Measurements from ENCODE around the gene SPATA13.

SPATA13 gene

DNA sequence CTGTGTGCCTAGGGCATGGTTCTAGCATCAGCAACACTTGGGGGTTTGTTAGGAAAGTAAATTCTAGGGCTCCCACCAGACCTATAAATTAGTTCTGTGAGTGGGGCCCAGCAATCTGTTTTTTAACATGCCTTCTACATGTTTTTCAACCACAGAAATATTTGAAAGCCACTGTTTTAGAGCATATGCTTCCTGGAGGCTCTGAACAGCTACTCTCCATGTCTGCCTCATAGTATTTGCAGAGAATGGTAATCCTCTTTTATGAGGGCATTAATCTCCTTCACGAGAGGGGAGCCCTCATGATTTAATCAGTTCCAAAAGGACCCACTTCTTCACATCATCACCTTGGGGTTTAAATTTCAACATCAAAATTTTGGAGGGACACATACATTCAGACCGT lies 6.0 kb downstream of the SPATA13 start:
- in situ Hi-C loops (cut with MboI; ENCODE audit: low sequenced_read_pairs), result no loop called here

DNA sequence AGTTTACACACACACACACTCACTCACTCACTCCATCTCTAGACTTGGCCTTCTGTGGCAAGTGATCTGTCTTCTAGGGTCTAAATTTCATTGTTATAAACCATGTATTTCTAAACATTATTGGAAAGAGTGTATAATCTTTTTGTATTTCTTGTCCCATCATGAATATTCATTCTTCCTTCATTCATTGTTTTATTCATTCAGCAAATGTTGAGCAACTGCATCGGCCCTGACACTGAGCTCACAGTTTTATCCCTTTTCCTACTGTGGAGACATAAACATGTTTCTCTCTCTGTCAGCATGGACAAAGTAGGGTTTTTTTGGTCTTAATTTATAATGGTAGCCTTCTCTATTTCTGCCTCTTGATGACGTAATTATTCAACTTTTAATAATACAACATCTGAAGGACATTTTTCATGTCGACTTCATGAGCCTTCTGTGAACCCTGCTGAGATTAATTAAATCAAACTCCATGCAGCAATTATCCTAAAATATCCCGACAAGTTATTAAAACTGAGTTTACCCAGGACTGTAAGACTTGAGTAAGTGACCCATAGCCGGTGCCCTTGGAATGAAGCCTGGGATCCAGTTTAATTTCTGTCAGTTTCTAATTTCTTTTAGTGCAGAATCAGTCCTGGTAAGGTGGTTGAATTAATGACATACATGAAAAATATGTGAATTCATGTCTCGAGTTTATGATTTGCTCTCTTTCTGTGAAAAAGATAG lies 7.3 kb downstream of the SPATA13 start:
- in situ Hi-C loops (cut with MboI; ENCODE audit: low sequenced_read_pairs), result no loop called here

DNA sequence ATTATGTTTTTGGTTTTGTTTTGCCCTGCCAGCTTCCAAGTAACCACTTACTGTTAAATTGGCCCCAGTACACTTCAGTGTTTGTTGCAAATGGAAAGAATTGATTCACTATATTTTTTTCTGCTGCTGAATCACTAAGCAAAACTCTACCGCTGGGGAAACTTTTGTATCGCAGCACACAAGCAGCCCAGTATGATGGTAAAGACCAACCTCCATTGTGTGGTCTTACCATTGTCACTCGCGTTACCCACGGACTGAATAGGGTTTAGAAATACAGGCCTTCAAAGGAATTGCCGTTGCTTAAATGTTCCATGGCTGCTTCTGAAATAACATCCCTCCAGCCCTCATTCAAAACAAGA lies 7.9 kb downstream of the SPATA13 start:
- in situ Hi-C loops (cut with MboI; ENCODE audit: low sequenced_read_pairs), result no loop called here

DNA sequence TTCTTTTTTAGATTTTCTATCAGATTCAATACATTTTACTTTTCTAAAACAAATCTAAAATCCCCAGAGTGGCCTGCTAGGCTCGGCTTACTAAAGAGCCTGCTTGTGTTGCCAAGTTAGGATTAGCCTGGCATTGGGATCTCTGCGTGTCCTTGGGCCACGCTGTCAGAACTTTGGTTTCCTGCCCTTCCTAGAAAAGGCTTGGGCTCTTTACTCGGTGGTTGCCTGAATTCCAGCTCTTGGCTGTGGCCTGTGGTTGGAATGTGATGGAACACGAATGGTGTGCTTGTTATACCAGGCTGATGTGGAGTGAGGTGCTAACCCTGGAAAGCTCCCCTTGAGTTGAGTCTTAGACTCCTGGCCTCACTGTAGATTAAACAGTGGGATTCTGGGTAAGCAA lies 8.5 kb downstream of the SPATA13 start:
- in situ Hi-C loops (cut with MboI; ENCODE audit: low sequenced_read_pairs), result no loop called here

DNA sequence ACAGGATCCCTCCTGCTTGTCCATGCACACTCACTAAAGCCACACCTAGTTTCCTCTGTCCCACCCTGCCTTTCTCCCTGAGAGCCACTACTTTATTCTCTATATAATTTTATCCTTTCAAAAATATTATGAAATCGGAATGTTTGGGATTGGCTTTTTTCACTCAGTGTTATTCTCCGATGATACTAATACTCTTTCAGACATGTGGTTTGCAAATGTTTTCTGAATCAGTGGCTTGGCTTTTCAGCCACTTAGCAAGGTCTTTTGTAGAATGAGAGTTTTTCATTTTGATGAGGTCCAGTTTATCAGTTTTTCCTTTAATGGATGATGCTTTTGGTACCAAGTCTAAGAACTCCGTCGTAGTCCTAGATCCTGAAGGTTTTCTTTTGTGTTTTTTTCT lies 11.6 kb downstream of the SPATA13 start:
- in situ Hi-C loops (cut with MboI; ENCODE audit: low sequenced_read_pairs), result no loop called here

DNA sequence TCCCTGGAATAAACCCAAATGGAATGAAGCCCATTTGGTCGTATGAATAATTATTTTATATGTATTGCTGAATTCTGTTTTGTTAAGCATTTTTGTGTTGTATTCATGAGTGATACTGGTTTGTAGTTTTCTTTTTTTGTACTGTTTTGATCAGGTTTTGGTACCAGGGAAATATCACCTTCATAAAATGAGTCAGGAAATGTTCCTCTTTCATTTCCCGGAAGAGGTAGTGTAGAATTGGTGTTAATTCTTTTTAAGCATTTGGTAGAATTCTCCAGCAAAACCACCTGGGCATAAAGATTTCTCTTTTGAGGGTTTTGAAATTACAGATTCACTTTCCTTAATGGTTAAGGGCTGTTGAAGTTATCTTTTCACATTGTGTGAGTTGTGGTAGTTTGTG lies 13.3 kb downstream of the SPATA13 start:
- in situ Hi-C loops (cut with MboI; ENCODE audit: low sequenced_read_pairs), result no loop called here

DNA sequence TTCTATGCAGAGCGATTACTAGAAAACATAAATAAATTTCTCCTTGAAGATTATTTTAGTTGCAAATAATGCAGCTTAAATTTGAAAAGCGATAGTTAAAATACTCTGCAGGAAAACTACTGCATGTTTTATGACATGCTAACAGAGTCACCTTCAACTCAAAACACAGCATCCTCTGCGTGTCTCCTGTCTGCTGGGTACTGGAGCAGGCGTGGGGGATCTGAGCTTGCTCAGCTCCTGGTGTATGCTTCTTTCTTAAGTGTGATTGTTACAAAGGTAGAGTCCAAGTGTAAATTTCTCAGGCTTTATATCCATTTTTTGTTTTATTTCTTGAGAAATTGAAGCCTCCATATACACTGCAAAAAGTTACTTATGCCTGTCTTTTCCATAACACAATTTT lies 15.3 kb downstream of the SPATA13 start:
- in situ Hi-C loops (cut with MboI; ENCODE audit: low sequenced_read_pairs), result no loop called here

DNA sequence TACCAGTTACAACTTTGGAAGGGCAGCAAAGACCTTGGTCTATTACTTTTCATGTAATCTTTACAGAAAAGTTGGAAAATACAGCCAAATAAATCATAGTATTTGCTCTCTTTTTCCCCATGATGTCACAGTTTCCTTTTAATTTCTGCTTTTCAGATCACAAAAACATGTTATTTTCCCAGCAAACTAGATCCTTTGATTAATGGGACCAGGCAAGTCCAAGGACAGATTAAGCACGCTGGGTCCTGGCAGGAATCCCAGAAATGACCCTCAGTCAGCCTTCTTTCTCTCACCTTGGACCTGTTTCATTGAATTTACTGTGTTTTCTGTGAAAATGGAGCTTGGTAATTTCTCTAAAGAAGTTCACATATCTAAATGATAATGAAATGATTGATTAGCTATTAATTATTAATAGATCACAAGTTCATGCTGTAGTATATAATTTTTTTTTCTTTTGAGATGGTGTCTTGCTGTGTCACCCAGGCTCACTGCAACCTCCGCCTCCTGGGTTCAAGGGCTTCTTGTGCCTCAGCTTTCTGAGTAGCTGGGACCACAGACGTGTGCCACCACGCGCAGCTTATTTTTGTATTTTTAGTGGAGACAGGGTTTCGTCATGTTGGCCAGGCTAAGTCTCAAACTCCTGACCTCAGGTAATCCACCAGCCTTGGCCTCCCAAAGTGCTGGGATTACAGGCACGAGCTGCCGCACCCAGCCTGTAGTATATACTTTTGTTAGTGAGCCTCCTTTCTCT lies 16.0 kb downstream of the SPATA13 start:
- in situ Hi-C loops (cut with MboI; ENCODE audit: low sequenced_read_pairs), result no loop called here

DNA sequence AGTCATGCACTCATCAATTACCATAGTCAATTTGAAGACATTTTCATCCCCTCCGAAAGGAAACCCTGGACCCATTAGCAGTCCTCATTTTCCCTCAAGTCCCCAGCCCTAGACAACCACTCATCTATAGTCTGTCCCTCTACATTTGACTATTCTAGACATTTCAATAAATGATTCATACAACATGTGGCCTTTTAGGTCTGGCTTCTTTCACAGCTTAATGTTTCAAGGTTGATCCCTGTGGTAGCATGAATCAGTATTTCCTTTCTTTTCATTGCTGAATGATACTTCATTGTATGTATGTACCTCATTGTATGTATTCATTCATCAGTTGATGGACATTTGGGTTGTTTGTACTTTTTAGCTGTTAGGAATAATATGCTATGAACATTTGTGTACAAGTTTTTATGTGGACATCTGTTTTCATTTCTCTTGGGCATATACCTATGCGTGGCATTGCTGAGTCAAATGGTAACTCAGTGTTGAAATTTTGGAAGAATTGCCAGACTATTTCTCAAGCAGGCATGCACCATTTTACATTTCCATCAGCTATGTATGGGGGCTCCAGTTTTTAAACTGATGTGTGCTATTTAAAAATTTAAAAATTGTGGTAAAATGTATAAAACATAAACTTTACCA lies 18.4 kb downstream of the SPATA13 start:
- in situ Hi-C loops (cut with MboI; ENCODE audit: low sequenced_read_pairs), result no loop called here

DNA sequence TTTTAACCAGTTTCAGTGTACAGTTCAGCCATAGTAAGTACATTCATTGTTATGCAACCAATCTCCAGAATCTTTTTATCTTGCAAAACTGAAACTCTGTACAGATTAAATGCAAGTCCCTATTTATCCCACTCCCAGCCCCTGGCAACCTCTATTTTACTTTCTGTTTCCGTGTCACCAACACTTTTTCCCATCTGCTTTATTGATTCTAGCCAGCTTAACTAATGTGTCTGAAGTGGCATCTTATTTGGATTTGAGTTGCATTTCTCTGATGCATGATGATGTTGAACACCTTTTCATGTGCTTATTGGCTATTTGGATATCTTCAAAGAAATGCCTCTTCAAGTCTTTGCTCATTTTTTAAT lies 18.9 kb downstream of the SPATA13 start:
- in situ Hi-C loops (cut with MboI; ENCODE audit: low sequenced_read_pairs), result no loop called here

DNA sequence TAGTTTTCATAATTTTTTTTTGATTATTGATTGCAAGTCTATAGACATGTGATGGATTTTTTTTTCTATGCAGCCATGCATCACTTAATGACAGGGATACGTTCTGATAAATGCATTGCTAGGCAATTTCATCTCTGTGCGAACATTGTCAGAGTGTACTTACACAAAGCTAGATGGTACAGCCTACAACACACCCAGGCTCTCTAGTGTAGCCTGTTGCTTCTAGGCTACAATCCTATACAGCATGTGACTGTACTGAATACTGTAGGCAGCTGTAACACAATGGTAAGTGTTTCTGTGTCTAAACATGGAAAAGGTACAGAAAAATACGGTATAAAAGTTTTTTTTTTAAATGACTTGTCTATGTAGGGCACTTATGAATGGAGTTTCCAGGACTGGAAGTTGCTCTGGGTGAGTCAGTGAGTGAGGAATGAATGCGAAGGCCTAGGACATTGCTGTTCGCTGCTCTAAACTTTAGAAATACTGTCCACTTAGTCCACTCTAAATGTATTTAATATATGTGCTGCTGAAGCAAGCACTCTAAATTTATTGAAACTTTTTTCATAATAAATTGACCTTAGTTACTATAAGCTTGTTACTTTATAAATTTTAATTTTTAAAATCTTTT lies 20.3 kb downstream of the SPATA13 start:
- in situ Hi-C loops (cut with MboI; ENCODE audit: low sequenced_read_pairs), result no loop called here

DNA sequence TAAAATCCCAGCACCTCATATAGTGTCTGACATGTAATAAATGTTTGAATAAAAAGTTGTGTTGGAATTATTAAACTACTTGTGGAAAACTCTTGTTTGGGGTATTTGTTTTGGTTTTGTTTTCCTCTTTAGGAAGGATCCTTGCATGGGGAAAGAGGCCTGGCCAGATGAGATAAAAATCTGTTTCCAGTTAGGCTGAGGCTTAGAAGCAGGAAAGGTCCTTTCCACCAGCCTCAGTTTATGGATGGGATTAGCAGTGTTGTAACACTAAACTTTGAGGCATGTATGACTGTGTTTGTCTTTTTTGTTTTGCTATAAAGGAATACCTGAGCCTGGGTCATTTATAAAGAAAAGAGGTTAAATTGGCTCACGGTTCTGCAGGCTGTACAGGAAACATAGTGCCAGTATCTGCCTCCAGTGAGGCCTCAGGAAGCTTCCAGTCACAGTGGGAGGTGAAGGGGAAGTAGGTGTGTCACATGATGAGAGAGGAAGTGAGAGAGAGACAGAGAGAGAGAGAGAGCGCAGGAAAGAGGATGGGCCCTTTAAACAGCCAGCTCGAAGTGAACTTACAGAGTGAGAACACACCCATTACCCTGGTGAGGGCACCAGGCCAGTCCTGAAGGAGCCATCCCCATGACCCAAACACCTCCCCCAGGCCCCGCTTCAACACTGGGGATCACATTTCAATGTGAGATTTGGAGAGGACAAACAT lies 21.6 kb downstream of the SPATA13 start:
- in situ Hi-C loops (cut with MboI; ENCODE audit: low sequenced_read_pairs), result no loop called here

DNA sequence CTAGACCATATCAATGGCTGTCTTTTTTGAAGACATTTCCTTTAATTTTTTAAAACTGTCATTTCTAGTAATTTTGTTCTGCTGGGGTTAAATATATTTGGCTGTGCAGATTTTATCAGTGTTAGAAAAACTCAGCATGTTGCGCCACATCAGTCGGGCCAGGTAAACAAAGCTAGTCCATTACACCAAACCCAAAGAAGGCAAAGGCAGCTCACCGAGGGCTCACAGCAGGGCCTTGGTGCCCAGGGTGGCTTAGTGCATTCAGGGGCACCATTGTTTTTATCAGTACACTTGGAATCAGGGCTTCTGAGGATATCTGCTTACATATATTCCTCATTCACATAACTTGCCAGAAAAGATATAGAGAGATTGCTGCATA lies 22.2 kb downstream of the SPATA13 start:
- in situ Hi-C loops (cut with MboI; ENCODE audit: low sequenced_read_pairs), result no loop called here

DNA sequence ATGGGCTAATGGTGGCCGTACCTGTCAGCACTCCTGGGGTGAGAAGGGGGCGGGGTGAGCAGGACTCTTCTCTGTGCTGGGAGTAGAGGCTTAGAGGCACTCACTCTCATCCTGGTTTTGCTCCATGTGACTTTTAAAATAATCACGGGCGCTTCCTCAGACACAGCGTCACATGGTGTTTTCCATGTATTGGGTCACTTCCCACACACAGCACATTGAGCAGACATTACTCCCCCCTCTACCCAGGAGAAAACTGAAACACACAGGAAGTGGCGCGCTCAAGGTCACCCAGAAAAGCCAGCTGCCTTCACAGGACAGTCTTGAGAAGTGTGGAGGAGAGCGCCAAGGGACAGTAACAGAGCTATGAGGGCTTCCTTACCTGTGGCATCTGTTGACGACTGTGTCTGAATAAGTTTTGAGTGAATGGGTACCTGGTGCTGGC lies 23.2 kb downstream of the SPATA13 start:
- in situ Hi-C loops (cut with MboI; ENCODE audit: low sequenced_read_pairs), result no loop called here

DNA sequence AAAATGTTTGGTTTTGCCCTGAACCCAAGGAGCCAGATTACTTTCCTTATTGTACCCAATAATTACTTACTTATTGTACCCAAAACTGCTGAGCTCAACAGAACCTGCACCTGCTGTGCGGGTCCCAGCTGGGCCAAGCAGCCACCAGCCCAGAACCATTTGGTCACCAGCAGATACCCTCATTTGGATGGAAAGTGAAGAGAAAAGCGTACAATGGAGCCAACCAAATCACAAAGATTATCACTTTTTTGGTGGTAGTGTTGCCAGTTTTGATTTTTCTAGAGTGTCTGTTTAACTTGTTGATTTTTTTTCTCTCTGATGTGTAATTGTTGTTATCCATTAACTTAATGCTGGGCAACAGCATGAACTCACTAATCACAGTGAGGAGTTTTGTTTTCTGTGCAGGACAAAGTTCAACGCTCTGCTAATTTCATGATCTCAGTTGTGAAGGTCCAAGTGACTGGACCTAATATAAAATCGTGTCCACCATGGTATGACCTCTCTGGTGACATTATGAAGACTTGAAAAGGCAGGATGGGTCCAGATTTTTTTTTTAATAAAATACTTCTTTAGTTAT lies 23.8 kb downstream of the SPATA13 start:
- in situ Hi-C loops (cut with MboI; ENCODE audit: low sequenced_read_pairs), result no loop called here

DNA sequence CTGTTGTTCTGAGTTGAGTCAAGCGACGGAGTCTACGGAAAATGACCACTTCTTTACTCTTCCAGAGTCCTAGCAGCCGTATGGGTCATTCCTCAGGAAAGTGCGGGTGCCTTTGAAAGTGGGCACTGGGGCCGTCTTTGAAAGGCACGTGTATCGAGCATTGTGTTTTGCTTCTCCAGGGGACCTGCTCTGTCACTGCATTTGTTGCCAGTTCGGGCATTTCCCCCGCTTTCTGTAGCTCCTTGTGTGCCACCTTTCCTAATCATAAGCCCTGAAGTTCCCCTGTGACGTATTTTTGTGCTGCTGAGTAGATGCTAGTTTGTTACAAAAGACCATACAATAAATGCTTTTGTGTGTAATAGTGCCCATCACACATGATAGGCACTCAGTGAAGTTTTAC lies 24.4 kb downstream of the SPATA13 start:
- in situ Hi-C loops (cut with MboI; ENCODE audit: low sequenced_read_pairs), result no loop called here

DNA sequence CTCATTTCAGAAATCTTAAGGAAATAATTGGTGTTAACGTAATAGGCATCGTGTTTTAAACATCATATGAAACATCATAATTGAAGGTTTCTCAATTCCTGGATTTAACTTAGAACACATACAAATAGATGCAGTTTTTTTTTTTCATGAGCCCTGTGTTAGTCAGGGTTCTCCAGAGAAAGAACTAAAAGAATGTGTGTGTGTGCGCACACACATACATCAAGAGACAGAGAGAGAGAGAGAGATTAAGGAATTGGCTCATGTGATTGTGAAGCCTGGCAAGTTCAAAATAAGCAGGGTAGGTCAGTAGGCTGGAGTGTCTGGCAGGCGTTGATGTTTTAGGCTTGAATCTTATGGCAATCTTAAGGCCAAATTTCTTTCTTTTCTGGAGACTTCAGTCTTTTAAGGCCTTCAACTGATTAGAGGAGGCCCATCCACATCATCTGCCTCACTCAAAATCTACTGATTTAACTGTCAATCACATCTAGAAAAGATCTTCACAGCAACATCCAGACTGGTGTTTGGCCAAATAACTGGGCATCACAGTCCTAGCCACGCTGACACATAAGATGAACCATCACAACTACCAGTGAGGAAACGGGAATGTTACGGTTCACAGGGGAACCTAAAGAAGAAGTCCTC lies 25.2 kb downstream of the SPATA13 start:
- in situ Hi-C loops (cut with MboI; ENCODE audit: low sequenced_read_pairs), result no loop called here

DNA sequence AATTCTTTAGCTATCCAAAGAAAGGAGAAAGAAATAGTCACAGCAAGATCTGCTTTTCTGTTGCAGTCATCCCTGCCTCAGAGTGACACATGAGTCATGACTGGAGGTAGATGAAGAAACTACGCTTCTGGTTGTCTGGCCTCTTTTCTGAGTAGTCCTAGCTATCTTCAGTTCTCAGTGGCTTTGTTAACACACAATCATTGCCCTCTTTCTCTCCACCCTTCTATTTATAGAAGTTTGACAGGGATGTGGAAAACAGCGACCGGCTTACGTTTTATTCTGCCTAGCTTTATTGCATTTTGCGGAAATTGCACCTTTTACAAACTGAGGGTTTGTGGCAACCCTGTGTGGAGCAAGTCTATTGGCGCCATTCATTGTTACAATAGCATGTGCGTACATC lies 26.7 kb downstream of the SPATA13 start:
- in situ Hi-C loops (cut with MboI; ENCODE audit: low sequenced_read_pairs), result no loop called here

DNA sequence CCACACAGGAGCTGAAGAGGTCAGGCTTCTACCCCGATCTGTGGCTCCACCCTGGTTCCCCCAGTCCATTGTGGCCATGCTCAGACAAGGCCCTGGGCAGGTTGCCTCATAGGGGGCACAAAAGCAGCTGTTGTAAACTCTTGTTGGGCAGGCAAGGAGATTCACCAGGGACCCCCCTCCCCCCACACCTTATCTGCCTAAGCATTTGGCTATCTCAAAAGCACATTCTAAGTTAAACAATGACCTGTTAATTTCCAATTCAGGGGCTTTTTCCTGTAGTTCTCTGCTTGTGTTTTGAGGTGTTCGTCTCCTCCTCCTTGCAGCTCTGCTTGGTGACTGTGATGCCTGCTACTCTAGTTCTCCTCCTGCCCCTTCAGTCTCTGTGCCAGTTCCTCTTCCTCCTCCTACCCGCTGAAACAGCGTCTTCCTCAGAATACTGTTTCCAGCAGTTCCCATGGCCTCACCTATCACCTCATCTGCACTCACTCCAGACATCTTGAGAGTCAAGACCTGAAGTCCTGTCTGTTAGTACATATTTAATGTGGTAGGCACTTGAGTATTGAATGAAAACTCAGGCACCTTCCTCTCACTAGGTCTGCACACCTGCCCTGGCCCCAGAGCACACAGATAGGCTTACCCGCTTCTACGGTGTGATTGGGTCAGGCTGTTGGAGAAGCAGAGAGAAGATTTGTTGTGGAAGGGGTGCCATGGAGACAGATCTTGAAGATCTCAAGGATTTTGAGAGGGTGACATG lies 31.7 kb downstream of the SPATA13 start:
- in situ Hi-C loops (cut with MboI; ENCODE audit: low sequenced_read_pairs), result no loop called here

DNA sequence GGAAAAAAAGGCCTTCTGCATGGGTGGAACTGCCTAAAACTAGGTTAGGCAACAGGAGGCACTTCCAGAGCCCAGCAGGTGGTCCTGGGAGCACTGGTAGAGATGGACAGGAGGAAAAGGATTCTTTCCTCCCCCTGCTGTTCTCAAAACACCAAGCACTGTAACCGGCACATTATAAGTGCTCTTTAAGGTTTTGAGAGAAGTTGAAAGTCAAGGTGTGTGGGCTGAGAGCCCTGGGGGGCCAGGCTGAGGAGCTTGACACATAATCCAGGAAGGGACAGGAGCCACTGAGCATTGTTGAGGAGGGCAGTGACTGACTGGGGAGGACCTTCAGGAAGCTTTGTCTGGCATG lies 32.3 kb downstream of the SPATA13 start:
- in situ Hi-C loops (cut with MboI; ENCODE audit: low sequenced_read_pairs), result no loop called here
